IPS-18a (cell line): ENCODE measurements around the gene WDFY1.
"Not testable (repeated sequence)": the region's sequence is repeated elsewhere in the genome, so short reads cannot be mapped to it uniquely, and the experiment has no call there.

Experiments used
- H3K27ac ChIP-seq: one replicate; pipeline ENCODE4 v1.5.1; 2013; ENCODE audit warnings: low read length
- H3K27me3 ChIP-seq: one replicate; pipeline ENCODE4 v1.6.1; 2013; ENCODE audit warnings: mild to moderate bottlenecking, low read length; ENCODE audit not compliant: control insufficient read depth, insufficient read depth
- H3K36me3 ChIP-seq: one replicate; pipeline ENCODE4 v1.6.1; 2013; ENCODE audit warnings: low read depth, low read length; ENCODE audit not compliant: control insufficient read depth
- H3K4me1 ChIP-seq: one replicate; pipeline ENCODE4 v1.6.1; 2013; ENCODE audit warnings: low read depth, low read length; ENCODE audit not compliant: control insufficient read depth
- H3K4me3 ChIP-seq: one replicate; pipeline ENCODE4 v1.5.1; 2013; ENCODE audit warnings: low read length
- H3K9ac ChIP-seq: one replicate; pipeline ENCODE4 v1.6.1; 2013; ENCODE audit warnings: mild to moderate bottlenecking, low read length, moderate library complexity
- H3K9me3 ChIP-seq: one replicate; pipeline ENCODE4 v1.6.1; 2013; ENCODE audit warnings: low read depth, low read length; ENCODE audit not compliant: control insufficient read depth

The WDFY1 gene

GRCh38 chr2:223884399-223884798, 60.7 kb downstream of the WDFY1 start:
- Histone ChIP-seq H3K9me3 (no peaks in the 10 kb centered on the region), H3K36me3 (peaks cover 47% of the 10 kb centered on the region), H3K27ac (no peak overlapping the region)

GRCh38 chr2:223882715-223883114, 62.4 kb downstream of the WDFY1 start:
- Histone ChIP-seq H3K27ac (no peak overlapping the region), H3K4me1 (no peaks in the 10 kb centered on the region), H3K9me3 (no peaks in the 10 kb centered on the region), H3K27me3 (no peaks in the 10 kb centered on the region), H3K9ac (no peak overlapping the region), H3K4me3 (no peak overlapping the region), H3K36me3 (peaks cover 57% of the 10 kb centered on the region)

More at GRCh38 chr2:223884399-223884798, 60.7 kb downstream of the WDFY1 start:
- no peak overlapping the region for H3K4me3 ChIP-seq
- no peaks in the 10 kb centered on the region for H3K4me1 ChIP-seq
- no peaks in the 10 kb centered on the region for H3K27me3 ChIP-seq
- no peak overlapping the region for H3K9ac ChIP-seq

GRCh38 chr2:223880796-223881195, 64.3 kb downstream of the WDFY1 start:
- Histone ChIP-seq H3K4me3 (no peak overlapping the region), H3K27ac (no peak overlapping the region), H3K27me3 (no peaks in the 10 kb centered on the region), H3K9ac (no peak overlapping the region), H3K4me1 (no peaks in the 10 kb centered on the region), H3K36me3 (peaks cover 69% of the 10 kb centered on the region), H3K9me3 (no peaks in the 10 kb centered on the region)

GRCh38 chr2:223877721-223878410, 67.3 kb downstream of the WDFY1 start:
- no peaks in the 10 kb centered on the region for H3K27me3 ChIP-seq
- no peaks in the 10 kb centered on the region for H3K9me3 ChIP-seq
- H3K4me3 ChIP-seq, result no peak overlapping the region
- H3K9ac ChIP-seq, result no peak overlapping the region
- H3K27ac ChIP-seq, result no peak overlapping the region
- no peaks in the 10 kb centered on the region for H3K4me1 ChIP-seq
- H3K36me3 ChIP-seq, result peaks cover 68% of the 10 kb centered on the region

GRCh38 chr2:223873672-223874071, 71.5 kb downstream of the WDFY1 start:
- H3K4me3 ChIP-seq, result no peak overlapping the region
- no peaks in the 10 kb centered on the region for H3K9me3 ChIP-seq
- peaks cover 44% of the 10 kb centered on the region for H3K36me3 ChIP-seq
- no peaks in the 10 kb centered on the region for H3K27me3 ChIP-seq
- no peaks in the 10 kb centered on the region for H3K4me1 ChIP-seq
- no peak overlapping the region for H3K9ac ChIP-seq
- no peak overlapping the region for H3K27ac ChIP-seq

- H3K27ac ChIP-seq, H3K4me3 ChIP-seq, H3K4me1 ChIP-seq, H3K9me3 ChIP-seq, H3K9ac ChIP-seq, H3K27me3 ChIP-seq: not testable (repeated sequence)
- peaks cover 36% of the 10 kb centered on the region for H3K36me3 ChIP-seq
Observed at GRCh38 chr2:223872772-223873171, 72.4 kb downstream of the WDFY1 start.

- H3K27ac ChIP-seq, H3K9ac ChIP-seq, H3K4me1 ChIP-seq, H3K27me3 ChIP-seq, H3K4me3 ChIP-seq, H3K9me3 ChIP-seq: not testable (repeated sequence)
- H3K36me3 ChIP-seq, result peaks cover 25% of the 10 kb centered on the region
Observed at GRCh38 chr2:223871661-223872060, 73.5 kb downstream of the WDFY1 start.

GRCh38 chr2:223870840-223871611, 74.1 kb downstream of the WDFY1 start:
- no peaks in the 10 kb centered on the region for H3K4me1 ChIP-seq
- H3K27me3 ChIP-seq, result no peaks in the 10 kb centered on the region
- peaks cover 18% of the 10 kb centered on the region for H3K36me3 ChIP-seq
- no peak overlapping the region for H3K9ac ChIP-seq
- H3K4me3 ChIP-seq, result no peak overlapping the region
- no peaks in the 10 kb centered on the region for H3K9me3 ChIP-seq
- H3K27ac ChIP-seq, result no peak overlapping the region

- no peak overlapping the region for H3K9ac ChIP-seq
- H3K36me3 ChIP-seq, result no peaks in the 10 kb centered on the region
- no peak overlapping the region for H3K27ac ChIP-seq
- no peaks in the 10 kb centered on the region for H3K4me1 ChIP-seq
- H3K9me3 ChIP-seq, result no peaks in the 10 kb centered on the region
- no peaks in the 10 kb centered on the region for H3K27me3 ChIP-seq
- H3K4me3 ChIP-seq, result no peak overlapping the region
Observed at GRCh38 chr2:223868005-223868404, 77.1 kb downstream of the WDFY1 start.

GRCh38 chr2:223865907-223866508, 79.1 kb downstream of the WDFY1 start:
- Histone ChIP-seq H3K9ac (no peak overlapping the region), H3K4me3 (no peak overlapping the region), H3K27ac (no peak overlapping the region)

GRCh38 chr2:223865124-223865523, 80.0 kb downstream of the WDFY1 start:
- Histone ChIP-seq H3K9ac (no peak overlapping the region), H3K4me1 (no peaks in the 10 kb centered on the region), H3K36me3 (no peaks in the 10 kb centered on the region), H3K4me3 (no peak overlapping the region), H3K9me3 (no peaks in the 10 kb centered on the region), H3K27me3 (no peaks in the 10 kb centered on the region), H3K27ac (no peak overlapping the region)

More at GRCh38 chr2:223865907-223866508, 79.1 kb downstream of the WDFY1 start:
- no peaks in the 10 kb centered on the region for H3K27me3 ChIP-seq
- H3K36me3 ChIP-seq, result no peaks in the 10 kb centered on the region
- H3K9me3 ChIP-seq, result no peaks in the 10 kb centered on the region
- no peaks in the 10 kb centered on the region for H3K4me1 ChIP-seq
